RWPE1 (cell line): Measurements from ENCODE around the gene EXOC3L2.
A peak's percentile ranks its signal among the peaks of the same experiment; 100 is the strongest.

Experiments
- CTCF ChIA-PET: fragments of 350-600 bp; sonication (Branson Sonifier 250); formaldehyde crosslinking; extraction: SDS; loops from one replicate; lab custom pipeline; 2021; lab: Yijun Ruan, JAX
- POLR2A ChIA-PET: fragments of 400-600 bp; formaldehyde crosslinking; extraction: SDS; loops from one replicate; lab custom pipeline; 2020; ENCODE audit warnings: antibody characterized with exemption; ENCODE audit not compliant: low non-redundant PET; lab: Yijun Ruan, JAX
- DNase-seq: peaks from one replicate; pipeline ENCODE4 v3.0.0; 2012; ENCODE audit warnings: low spot score
- H3K27ac ChIP-seq: fragments of 450-650 bp; 2 replicates; pipeline ENCODE4 v1.5.1; 2017
- CTCF ChIP-seq: fragments of 450-650 bp; conservative IDR thresholded peaks from 2 replicates; pipeline ENCODE4 v1.5.1; 2017; ENCODE audit warnings: low read depth, mild to moderate bottlenecking

Gene EXOC3L2

GRCh38 chr19:45206328-45206727 lies 38.9 kb downstream of the EXOC3L2 start:
- CTCF ChIA-PET: interaction anchor here (0.6 kb wide), 2 partner anchors 64 to 1559 kb away, joined by 3 to 4 read pairs; no protein-coding TSS in a partner anchor
- TF ChIP-seq CTCF: no peak
- DNase-seq: no peak
- POLR2A ChIA-PET: no interaction called here
- no peak overlapping the region for H3K27ac ChIP-seq

GRCh38 chr19:45205810-45206209 lies 39.4 kb downstream of the EXOC3L2 start:
- no peak for TF ChIP-seq CTCF
- DNase-seq: no peak
- H3K27ac ChIP-seq: no peak overlapping the region
- CTCF ChIA-PET: interaction anchor here (0.6 kb wide), 1 partner anchor 64 kb away, joined by 4 read pairs; no protein-coding TSS in a partner anchor
- POLR2A ChIA-PET: no interaction called here

- DNase-seq: no peak
- no peak for TF ChIP-seq CTCF
- ChIA-PET CTCF (no interaction called here), POLR2A (no interaction called here)
- H3K27ac ChIP-seq: peak overlapping the region; percentile 72
These were observed 42.6 kb downstream of the EXOC3L2 start for GRCh38 chr19:45202637-45203036.

- no peak for TF ChIP-seq CTCF
- CTCF ChIA-PET: interaction anchor here (0.6 to 1.0 kb wide), 4 partner anchors 16 to 215 kb away, joined by 4 to 6 read pairs (median 4); no protein-coding TSS in a partner anchor
- no peak overlapping the region for H3K27ac ChIP-seq
- POLR2A ChIA-PET: no interaction called here
- DNase-seq: no peak
These were observed 44.6 kb downstream of the EXOC3L2 start for GRCh38 chr19:45200568-45200967.

GRCh38 chr19:45195764-45196163 lies 49.4 kb downstream of the EXOC3L2 start:
- CTCF ChIA-PET: interaction anchor here (0.6 kb wide), 1 partner anchor 63 kb away, joined by 3 read pairs; no protein-coding TSS in a partner anchor
- POLR2A ChIA-PET: no interaction called here
- TF ChIP-seq CTCF: no peak
- H3K27ac ChIP-seq: no peak overlapping the region
- peak; percentile 39 for DNase-seq

GRCh38 chr19:45191375-45191774 lies 53.8 kb downstream of the EXOC3L2 start:
- POLR2A ChIA-PET: no interaction called here
- no peak; the same call in 1 of the 2 replicates for TF ChIP-seq CTCF
- DNase-seq: peak; percentile 46
- CTCF ChIA-PET: interaction anchor here (0.6 to 1.0 kb wide), 4 partner anchors 9 to 147 kb away, joined by 3 to 4 read pairs (median 4); no protein-coding TSS in a partner anchor
- peak overlapping the region; percentile 74 for H3K27ac ChIP-seq
